Measurements from ENCODE around the gene OR2T8.
A peak's percentile ranks its signal among the peaks of the same experiment; 100 is the strongest.
"Not testable (repeated sequence)": the region's sequence is repeated elsewhere in the genome, so short reads cannot be mapped to it uniquely, and the experiment has no call there.

Gene OR2T8

DNA sequence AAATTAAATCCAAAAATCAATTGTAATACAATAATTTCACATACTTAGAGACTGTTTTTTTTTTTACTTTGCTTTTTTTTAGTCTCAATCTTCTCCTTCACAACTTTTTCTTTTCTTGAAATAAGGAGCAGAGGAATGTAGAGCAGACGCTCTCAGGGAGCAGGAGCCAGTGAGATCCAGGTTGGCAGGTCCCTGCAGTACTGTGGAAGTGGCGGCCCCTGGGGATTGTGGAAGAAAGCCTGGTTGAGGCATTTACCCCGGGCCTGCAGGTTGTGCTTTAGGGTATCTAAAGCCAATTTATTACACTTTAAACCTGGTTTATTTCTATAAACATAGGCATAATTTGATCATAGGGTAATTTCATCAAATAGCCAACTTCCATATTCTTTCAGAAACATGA lies 3.9 kb downstream of the OR2T8 start:
- TF ChIP-seq, protein P1, sequence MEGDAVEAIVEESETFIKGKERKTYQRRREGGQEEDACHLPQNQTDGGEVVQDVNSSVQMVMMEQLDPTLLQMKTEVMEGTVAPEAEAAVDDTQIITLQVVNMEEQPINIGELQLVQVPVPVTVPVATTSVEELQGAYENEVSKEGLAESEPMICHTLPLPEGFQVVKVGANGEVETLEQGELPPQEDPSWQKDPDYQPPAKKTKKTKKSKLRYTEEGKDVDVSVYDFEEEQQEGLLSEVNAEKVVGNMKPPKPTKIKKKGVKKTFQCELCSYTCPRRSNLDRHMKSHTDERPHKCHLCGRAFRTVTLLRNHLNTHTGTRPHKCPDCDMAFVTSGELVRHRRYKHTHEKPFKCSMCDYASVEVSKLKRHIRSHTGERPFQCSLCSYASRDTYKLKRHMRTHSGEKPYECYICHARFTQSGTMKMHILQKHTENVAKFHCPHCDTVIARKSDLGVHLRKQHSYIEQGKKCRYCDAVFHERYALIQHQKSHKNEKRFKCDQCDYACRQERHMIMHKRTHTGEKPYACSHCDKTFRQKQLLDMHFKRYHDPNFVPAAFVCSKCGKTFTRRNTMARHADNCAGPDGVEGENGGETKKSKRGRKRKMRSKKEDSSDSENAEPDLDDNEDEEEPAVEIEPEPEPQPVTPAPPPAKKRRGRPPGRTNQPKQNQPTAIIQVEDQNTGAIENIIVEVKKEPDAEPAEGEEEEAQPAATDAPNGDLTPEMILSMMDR (IDR thresholded peaks at IDR 0.05; ENCODE audit: control insufficient read depth, insufficient read depth, low read depth, low read length, missing control alignments): no peak
- no peak for DNase-seq (ENCODE audit: low read depth)
- H3K4me3 ChIP-seq (ENCODE audit: control insufficient read depth, low read depth, low read length): no peak overlapping the region

DNA sequence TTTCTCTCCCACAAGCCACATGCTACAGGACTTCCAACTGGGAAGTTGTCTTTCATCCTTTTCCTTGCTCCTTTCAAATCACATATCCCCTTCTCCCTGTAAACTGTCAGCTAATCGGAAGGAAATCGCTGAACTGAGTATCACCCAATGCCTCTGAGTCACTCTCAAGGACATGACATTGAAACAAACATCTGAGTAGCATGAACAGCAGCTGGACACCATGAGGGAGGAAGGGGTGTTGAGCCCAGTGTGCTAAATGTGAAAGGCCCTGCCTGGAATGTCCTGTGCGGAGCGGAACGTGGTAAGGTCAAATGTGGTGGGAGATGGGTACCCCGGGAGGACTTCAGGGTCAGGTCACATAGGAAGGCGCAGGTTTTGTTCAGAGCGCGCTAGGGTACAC lies 4.8 kb downstream of the OR2T8 start, which contains the start of gene OR2AJ1:
TSS of gene OR2AJ1 (plus strand) at position 22 of the 400 bp plus-strand sequence. CDS start 8,880 bp downstream, outside the sequence.
- no peak within 1 kb of the TSS for H3K4me3 ChIP-seq (ENCODE audit: control insufficient read depth, low read depth, low read length)
- no peak for DNase-seq (ENCODE audit: low read depth)
- TF ChIP-seq, protein P1 (IDR thresholded peaks at IDR 0.05; ENCODE audit: control insufficient read depth, insufficient read depth, low read depth, low read length, missing control alignments): no peak

DNA sequence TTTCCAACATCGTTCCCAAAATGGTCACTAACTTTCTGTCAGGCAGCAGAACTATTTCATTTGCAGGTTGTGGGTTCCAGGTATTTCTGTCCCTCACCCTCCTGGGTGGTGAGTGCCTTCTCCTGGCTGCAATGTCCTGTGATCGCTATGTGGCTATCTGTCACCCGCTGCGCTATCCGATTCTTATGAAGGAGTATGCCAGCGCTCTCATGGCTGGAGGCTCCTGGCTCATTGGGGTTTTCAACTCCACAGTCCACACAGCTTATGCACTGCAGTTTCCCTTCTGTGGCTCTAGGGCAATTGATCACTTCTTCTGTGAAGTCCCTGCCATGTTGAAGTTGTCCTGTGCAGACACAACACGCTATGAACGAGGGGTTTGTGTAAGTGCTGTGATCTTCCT lies 13.9 kb downstream of the OR2T8 start:
- H3K4me3 ChIP-seq (ENCODE audit: control insufficient read depth, low read depth, low read length): no peak overlapping the region
- TF ChIP-seq, protein P1 (IDR thresholded peaks at IDR 0.05; ENCODE audit: control insufficient read depth, insufficient read depth, low read depth, low read length, missing control alignments): no peak
- DNase-seq (ENCODE audit: low read depth): no peak

DNA sequence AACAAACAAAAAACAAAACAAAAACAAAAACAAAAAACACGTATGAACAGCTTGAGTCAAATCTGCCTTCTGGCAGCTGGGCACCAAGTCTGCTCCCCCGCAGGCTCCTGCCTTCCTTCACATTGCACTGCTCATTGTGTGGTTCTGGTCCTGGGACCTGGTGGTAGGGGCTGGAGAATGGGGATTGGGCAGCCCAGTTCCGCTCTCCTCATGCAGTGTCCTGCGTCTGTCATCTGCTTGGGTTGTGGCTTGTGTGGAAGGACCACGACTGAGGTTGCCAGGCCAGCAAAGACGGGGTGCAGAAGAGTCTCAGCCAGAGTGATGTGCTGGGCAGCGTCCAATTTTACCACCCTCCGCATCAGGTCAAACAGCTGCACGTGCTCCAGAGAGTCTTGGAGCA lies 15.7 kb downstream of the OR2T8 start:
- DNase-seq (ENCODE audit: low read depth): no peak
- TF ChIP-seq, protein P1 (IDR thresholded peaks at IDR 0.05; ENCODE audit: control insufficient read depth, insufficient read depth, low read depth, low read length, missing control alignments): no peak
- no peak overlapping the region for H3K4me3 ChIP-seq (ENCODE audit: control insufficient read depth, low read depth, low read length)

DNA sequence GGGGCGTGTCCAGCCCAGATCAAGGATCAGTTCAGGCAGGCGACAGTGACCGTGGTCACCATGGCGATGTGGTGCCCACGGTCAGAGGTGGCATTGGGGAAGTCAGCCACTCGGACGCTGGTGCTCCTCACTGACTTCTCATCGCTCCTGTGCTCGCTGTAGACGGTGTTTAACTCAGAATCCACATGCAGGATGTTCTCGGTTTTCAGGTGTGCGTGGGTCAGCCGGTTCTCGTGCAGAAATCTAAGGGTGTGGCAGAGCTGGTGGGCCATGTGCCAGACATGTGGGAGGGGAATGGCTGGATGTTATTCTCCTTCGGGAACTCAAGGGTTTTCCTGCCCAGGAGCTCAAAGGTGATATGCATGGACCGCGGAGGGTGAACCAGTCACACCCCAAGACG lies 16.4 kb downstream of the OR2T8 start:
- no peak overlapping the region for H3K4me3 ChIP-seq (ENCODE audit: control insufficient read depth, low read depth, low read length)
- TF ChIP-seq, protein P1 (IDR thresholded peaks at IDR 0.05; ENCODE audit: control insufficient read depth, insufficient read depth, low read depth, low read length, missing control alignments): no peak
- no peak for DNase-seq (ENCODE audit: low read depth)

DNA sequence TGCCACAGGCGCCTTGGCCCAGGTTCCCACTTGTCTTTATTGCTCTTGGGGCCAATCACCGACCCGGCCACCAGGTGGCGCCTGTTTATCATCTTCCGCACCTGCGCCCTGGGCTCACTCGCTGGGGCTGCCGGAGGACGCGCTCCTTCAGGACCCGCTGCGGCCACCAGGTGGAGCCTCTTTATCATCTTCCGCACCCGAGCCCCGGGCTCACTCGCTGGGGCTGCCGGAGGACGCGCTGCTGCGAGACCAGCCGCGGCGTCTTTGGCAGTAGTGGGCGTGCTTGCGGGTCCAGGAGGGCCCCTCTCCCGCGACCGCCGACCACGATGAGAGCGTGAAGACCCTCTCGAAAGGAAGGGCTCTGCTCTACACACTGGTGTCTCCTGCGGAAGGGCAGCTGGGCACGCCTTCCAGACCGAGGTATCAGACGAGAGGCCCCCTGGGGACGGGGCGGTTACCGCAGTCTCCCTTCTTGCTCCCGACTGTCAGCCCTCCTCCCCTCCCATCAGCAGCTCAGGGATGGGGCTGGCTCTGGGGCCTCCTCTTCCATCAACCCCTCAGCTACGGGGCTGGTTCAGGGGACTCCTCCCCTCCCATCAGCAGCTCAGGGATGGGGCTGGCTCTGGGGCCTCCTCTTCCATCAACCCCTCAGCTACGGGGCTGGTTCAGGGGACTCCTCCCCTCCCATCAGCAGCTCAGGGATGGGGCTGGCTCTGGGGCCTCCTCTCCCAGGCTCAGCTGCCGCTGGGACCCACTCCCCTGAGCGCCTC lies 17.1 kb downstream of the OR2T8 start:
- TF ChIP-seq, protein P1 (IDR thresholded peaks at IDR 0.05; ENCODE audit: control insufficient read depth, insufficient read depth, low read depth, low read length, missing control alignments): peak; percentile 23
- not testable (repeated sequence) for H3K4me3 ChIP-seq (ENCODE audit: control insufficient read depth, low read depth, low read length); DNase-seq (ENCODE audit: low read depth)

Measured in AG09309 (cell line).